Measurements from ENCODE around the gene KLHL22.

GRCh38 chr22:20483771-20484170 is 11.8 kb downstream of the KLHL22 start:
- TF ChIP-seq CTCF (IDR thresholded peaks at IDR 0.05; ENCODE audit: low read length) (no peak), EZH2phosphoT487 (IDR thresholded peaks at IDR 0.05; ENCODE audit: low read length) (no peak)
